Kidney capillary endothelial cell (primary cell): ENCODE data around the gene KRT86.
"Not testable (repeated sequence)": the region's sequence is repeated elsewhere in the genome, so short reads cannot be mapped to it uniquely, and the experiment has no call there.

ENCODE experiments used
- DNase-seq: peaks from one replicate; pipeline ENCODE4 v3.0.0-alpha.2; 2018; ENCODE audit warnings: low spot score

Gene KRT86

GRCh38 chr12:52238916-52239646 lies 35.4 kb upstream of the KRT86 start:
- no peak for DNase-seq

GRCh38 chr12:52239767-52240166 lies 34.7 kb upstream of the KRT86 start:
- no peak for DNase-seq

GRCh38 chr12:52240247-52240646 lies 34.2 kb upstream of the KRT86 start:
- not testable (repeated sequence) for DNase-seq

GRCh38 chr12:52241205-52241842 lies 33.1 kb upstream of the KRT86 start:
- no peak for DNase-seq

GRCh38 chr12:52242442-52243258 lies 31.8 kb upstream of the KRT86 start:
- DNase-seq = no peak

- no peak for DNase-seq
These were observed 31.1 kb upstream of the KRT86 start for GRCh38 chr12:52243259-52243855.

- no peak for DNase-seq
These were observed 30.4 kb upstream of the KRT86 start for GRCh38 chr12:52243856-52244614.

- DNase-seq = no peak
These were observed 29.8 kb upstream of the KRT86 start for GRCh38 chr12:52244615-52244994.

GRCh38 chr12:52245259-52245961 lies 29.0 kb upstream of the KRT86 start:
- no peak for DNase-seq

- DNase-seq = no peak
These were observed 28.4 kb upstream of the KRT86 start for GRCh38 chr12:52245962-52246569.

- no peak for DNase-seq
These were observed 27.5 kb upstream of the KRT86 start for GRCh38 chr12:52246720-52247621.

- no peak for DNase-seq
These were observed 26.6 kb upstream of the KRT86 start for GRCh38 chr12:52247622-52248540.

- DNase-seq = no peak
These were observed 25.6 kb upstream of the KRT86 start for GRCh38 chr12:52248541-52249461.

GRCh38 chr12:52249511-52250047 lies 24.9 kb upstream of the KRT86 start:
- DNase-seq = no peak

- DNase-seq = no peak
These were observed 24.1 kb upstream of the KRT86 start for GRCh38 chr12:52250048-52250990.
